ENCODE results near the gene ZNF273.
"Not testable (repeated sequence)": the region's sequence is repeated elsewhere in the genome, so short reads cannot be mapped to it uniquely, and the experiment has no call there.

The ZNF273 gene

GRCh38 chr7:64890761-64891362, 12.2 kb upstream of the ZNF273 start:
- no peak for DNase-seq

- DNase-seq = not testable (repeated sequence)
Measured at GRCh38 chr7:64891363-64892081, 11.6 kb upstream of the ZNF273 start.

GRCh38 chr7:64892116-64892515, 11.0 kb upstream of the ZNF273 start:
- DNase-seq = no peak

- DNase-seq = no peak
Measured at GRCh38 chr7:64892666-64893309, 10.3 kb upstream of the ZNF273 start.

GRCh38 chr7:64893401-64893800, 9.7 kb upstream of the ZNF273 start:
- DNase-seq = no peak

GRCh38 chr7:64902461-64902805, 640 bp upstream of the ZNF273 start:
- DNase-seq = not testable (repeated sequence)

- no peak for DNase-seq
Measured at GRCh38 chr7:64904008-64904407, 935 bp downstream of the ZNF273 start.

- no peak for DNase-seq
Measured at GRCh38 chr7:64905133-64905532, 2.1 kb downstream of the ZNF273 start.

- no peak for DNase-seq
Measured at GRCh38 chr7:64905547-64905946, 2.5 kb downstream of the ZNF273 start.

GRCh38 chr7:64907641-64908326, 4.7 kb downstream of the ZNF273 start:
- no peak for DNase-seq

- no peak for DNase-seq
Measured at GRCh38 chr7:64908358-64908757, 5.3 kb downstream of the ZNF273 start.

GRCh38 chr7:64914557-64914956, 11.5 kb downstream of the ZNF273 start:
- no peak for DNase-seq

GRCh38 chr7:64915301-64915700, 12.2 kb downstream of the ZNF273 start:
- DNase-seq = not testable (repeated sequence)

GRCh38 chr7:64928252-64929187, 25.4 kb downstream of the ZNF273 start:
- not testable (repeated sequence) for DNase-seq

- DNase-seq = no peak
Measured at GRCh38 chr7:64934478-64934877, 31.4 kb downstream of the ZNF273 start.

GRCh38 chr7:64938540-64938939, 35.5 kb downstream of the ZNF273 start:
- DNase-seq = no peak

GRCh38 chr7:64940021-64940420, 36.9 kb downstream of the ZNF273 start:
- DNase-seq = not testable (repeated sequence)

GRCh38 chr7:64944667-64945502, 41.8 kb downstream of the ZNF273 start:
- not testable (repeated sequence) for DNase-seq

GRCh38 chr7:64945503-64946175, 42.6 kb downstream of the ZNF273 start:
- no peak for DNase-seq

- DNase-seq = no peak
Measured at GRCh38 chr7:64946772-64947171, 43.7 kb downstream of the ZNF273 start.
